Endothelial cell (in vitro differentiated cells): ENCODE measurements around the gene CSTF2. TPM values are rescaled to one million over a fixed set of nuclear protein-coding genes. Genes with fewer than 3 reads are reported as not detected.

ENCODE experiments used
- DNase-seq: peaks from one replicate; pipeline ENCODE4 v3.0.0; 2021; ENCODE audit warnings: low spot score
- H3K27ac Mint-ChIP-seq: one replicate; pipeline ENCODE4 v1.8.0; 2021; ENCODE audit warnings: mixed read lengths, inconsistent platforms; ENCODE audit not compliant: unreplicated experiment
- H3K27me3 Mint-ChIP-seq: one replicate; pipeline ENCODE4 v1.8.0; 2021; ENCODE audit warnings: mild to moderate bottlenecking, moderate library complexity, mixed read lengths, inconsistent platforms; ENCODE audit not compliant: unreplicated experiment
- H3K36me3 Mint-ChIP-seq: one replicate; pipeline ENCODE4 v1.8.0; 2021; ENCODE audit warnings: mild to moderate bottlenecking, low read depth, mixed read lengths, inconsistent platforms; ENCODE audit not compliant: unreplicated experiment
- H3K4me1 Mint-ChIP-seq: one replicate; pipeline ENCODE4 v1.8.0; 2021; ENCODE audit warnings: mild to moderate bottlenecking, mixed read lengths, inconsistent platforms; ENCODE audit not compliant: unreplicated experiment
- H3K4me3 Mint-ChIP-seq: one replicate; pipeline ENCODE4 v1.8.0; 2021; ENCODE audit warnings: mild to moderate bottlenecking, mixed read lengths, inconsistent platforms; ENCODE audit not compliant: unreplicated experiment
- H3K9me3 Mint-ChIP-seq: one replicate; pipeline ENCODE4 v1.8.0; 2021; ENCODE audit warnings: mixed read lengths, inconsistent platforms; ENCODE audit not compliant: unreplicated experiment
- CTCF ChIP-seq: fragments of 200-600 bp; sonication (generic); IDR thresholded peaks from one replicate; pipeline ENCODE4 v1.5.0; 2021; ENCODE audit warnings: antibody characterized with exemption; ENCODE audit not compliant: unreplicated experiment
- total RNA-seq: library from RNA; stranded (reverse); fragmentation: NEBNext Ultra II Directional; extraction: Animal tissue kit (Norgen Biotek cat#: 25700); gene quantifications from one replicate; pipeline ENCODE4 v1.2.1, GENCODE V29; 2021; ENCODE audit not compliant: unreplicated experiment

CSTF2 gene
- total RNA-seq, 1 donor from 2014 or later, result 19.3 TPM

GRCh38 chrX:100871594-100872560, 51.7 kb downstream of the CSTF2 start:
- Mint-ChIP-seq H3K27ac (no peak overlapping the region), H3K9me3 (no peaks in the 10 kb centered on the region), H3K4me1 (peaks cover 15% of the 10 kb centered on the region), H3K4me3 (no peak overlapping the region), H3K27me3 (peaks cover 2% of the 10 kb centered on the region), H3K36me3 (no peaks in the 10 kb centered on the region)
- no peak for DNase-seq
- no peak for TF ChIP-seq CTCF

- H3K36me3 Mint-ChIP-seq, result no peaks in the 10 kb centered on the region
- H3K9me3 Mint-ChIP-seq, result no peaks in the 10 kb centered on the region
- no peak for TF ChIP-seq CTCF
- H3K27ac Mint-ChIP-seq, result no peak within 1 kb of the TSS
- no peak within 1 kb of the TSS for H3K4me3 Mint-ChIP-seq
- H3K27me3 Mint-ChIP-seq, result peaks cover 2% of the 10 kb centered on the region
- peaks cover 15% of the 10 kb centered on the region for H3K4me1 Mint-ChIP-seq
- DNase-seq, result no peak
Measured at GRCh38 chrX:100874325-100874724, 54.1 kb downstream of the CSTF2 start, which contains the start of gene NOX1. Gene NOX1 (minus strand): TSS chrX:100874359. CDS start chrX:100874139, 220 bp downstream.

- TF ChIP-seq CTCF, result no peak
- no peak overlapping the region for H3K27ac Mint-ChIP-seq
- H3K4me1 Mint-ChIP-seq, result peaks cover 8% of the 10 kb centered on the region
- H3K36me3 Mint-ChIP-seq, result no peaks in the 10 kb centered on the region
- no peak overlapping the region for H3K4me3 Mint-ChIP-seq
- DNase-seq, result no peak
- no peaks in the 10 kb centered on the region for H3K27me3 Mint-ChIP-seq
- H3K9me3 Mint-ChIP-seq, result no peaks in the 10 kb centered on the region
Measured at GRCh38 chrX:100880368-100880767, 60.2 kb downstream of the CSTF2 start.

- Mint-ChIP-seq H3K4me1 (peaks cover 8% of the 10 kb centered on the region), H3K4me3 (no peak overlapping the region), H3K9me3 (no peaks in the 10 kb centered on the region), H3K36me3 (no peaks in the 10 kb centered on the region), H3K27ac (no peak overlapping the region), H3K27me3 (no peaks in the 10 kb centered on the region)
- no peak for TF ChIP-seq CTCF
- no peak for DNase-seq
Measured at GRCh38 chrX:100883654-100884053, 63.5 kb downstream of the CSTF2 start.

Other genes starting within 250 kb of the CSTF2 start
- not detected for gene TNMD, start 235.5 kb upstream of the CSTF2 start, total RNA-seq
- gene TSPAN6, start 183.6 kb upstream of the CSTF2 start, total RNA-seq, result 52.2 TPM
- 1.1 TPM for gene SRPX2, start 176.2 kb upstream of the CSTF2 start, total RNA-seq
- gene SYTL4, start 88.3 kb upstream of the CSTF2 start, total RNA-seq, result 3.9 TPM
- not detected for gene NOX1, start 54.0 kb downstream of the CSTF2 start, total RNA-seq
- 0.18 TPM for gene XKRX, start 108.5 kb downstream of the CSTF2 start, total RNA-seq
- gene ARL13A, start 149.3 kb downstream of the CSTF2 start, total RNA-seq, result not detected
- 12.2 TPM for gene TRMT2B, start 231.7 kb downstream of the CSTF2 start, total RNA-seq